GM10266 (cell line): ENCODE results near the gene COL19A1.
"Not testable (repeated sequence)": the region's sequence is repeated elsewhere in the genome, so short reads cannot be mapped to it uniquely, and the experiment has no call there.

Experiments
- DNase-seq: peaks from one replicate; pipeline ENCODE4 v3.0.0; 2012; ENCODE audit errors: extremely low spot score
- TF ChIP-seq, protein P1 (sequence below): IDR thresholded peaks from 2 replicates; pipeline ENCODE4 v1.5.1; 2012; ENCODE audit warnings: mild to moderate bottlenecking, low read depth; ENCODE audit not compliant: control insufficient read depth, insufficient read depth; ENCODE audit errors: missing control alignments

The COL19A1 gene

GRCh38 chr6:69948479-69949114 is 82.2 kb downstream of the COL19A1 start:
- TF ChIP-seq, protein P1, sequence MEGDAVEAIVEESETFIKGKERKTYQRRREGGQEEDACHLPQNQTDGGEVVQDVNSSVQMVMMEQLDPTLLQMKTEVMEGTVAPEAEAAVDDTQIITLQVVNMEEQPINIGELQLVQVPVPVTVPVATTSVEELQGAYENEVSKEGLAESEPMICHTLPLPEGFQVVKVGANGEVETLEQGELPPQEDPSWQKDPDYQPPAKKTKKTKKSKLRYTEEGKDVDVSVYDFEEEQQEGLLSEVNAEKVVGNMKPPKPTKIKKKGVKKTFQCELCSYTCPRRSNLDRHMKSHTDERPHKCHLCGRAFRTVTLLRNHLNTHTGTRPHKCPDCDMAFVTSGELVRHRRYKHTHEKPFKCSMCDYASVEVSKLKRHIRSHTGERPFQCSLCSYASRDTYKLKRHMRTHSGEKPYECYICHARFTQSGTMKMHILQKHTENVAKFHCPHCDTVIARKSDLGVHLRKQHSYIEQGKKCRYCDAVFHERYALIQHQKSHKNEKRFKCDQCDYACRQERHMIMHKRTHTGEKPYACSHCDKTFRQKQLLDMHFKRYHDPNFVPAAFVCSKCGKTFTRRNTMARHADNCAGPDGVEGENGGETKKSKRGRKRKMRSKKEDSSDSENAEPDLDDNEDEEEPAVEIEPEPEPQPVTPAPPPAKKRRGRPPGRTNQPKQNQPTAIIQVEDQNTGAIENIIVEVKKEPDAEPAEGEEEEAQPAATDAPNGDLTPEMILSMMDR = no peak

DNA sequence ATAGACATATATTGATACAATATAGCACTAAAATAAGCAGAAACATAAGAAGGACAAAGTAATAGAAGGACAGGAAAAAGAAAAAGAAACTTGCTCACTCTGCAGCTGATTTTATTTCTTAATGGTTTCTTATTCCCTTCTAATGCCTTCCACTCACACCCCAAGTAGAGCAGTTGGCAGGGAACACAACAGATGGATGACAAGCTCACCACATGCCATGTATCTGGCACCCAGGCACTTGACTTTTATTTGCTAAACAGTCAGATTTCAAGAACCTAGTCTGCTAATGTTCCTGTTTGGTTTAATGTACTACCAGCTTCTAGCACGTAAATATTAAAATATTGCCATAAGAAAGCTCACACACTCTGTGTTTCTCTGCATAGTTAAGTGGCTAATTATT is 87.1 kb downstream of the COL19A1 start:
- TF ChIP-seq, protein P1 = no peak
- DNase-seq = no peak

More at GRCh38 chr6:69948479-69949114, 82.2 kb downstream of the COL19A1 start:
- no peak for DNase-seq

- no peak for DNase-seq
- TF ChIP-seq, protein P1 = no peak
Observed at GRCh38 chr6:69954733-69955132, 88.4 kb downstream of the COL19A1 start.

- TF ChIP-seq, protein P1 = no peak
- DNase-seq = no peak
Observed at GRCh38 chr6:69957985-69958559, 91.7 kb downstream of the COL19A1 start.

- DNase-seq = no peak
- TF ChIP-seq, protein P1 = no peak
Observed at GRCh38 chr6:69958978-69959377, 92.6 kb downstream of the COL19A1 start.

GRCh38 chr6:69965974-69966373 is 99.6 kb downstream of the COL19A1 start:
- not testable (repeated sequence) for DNase-seq

DNA sequence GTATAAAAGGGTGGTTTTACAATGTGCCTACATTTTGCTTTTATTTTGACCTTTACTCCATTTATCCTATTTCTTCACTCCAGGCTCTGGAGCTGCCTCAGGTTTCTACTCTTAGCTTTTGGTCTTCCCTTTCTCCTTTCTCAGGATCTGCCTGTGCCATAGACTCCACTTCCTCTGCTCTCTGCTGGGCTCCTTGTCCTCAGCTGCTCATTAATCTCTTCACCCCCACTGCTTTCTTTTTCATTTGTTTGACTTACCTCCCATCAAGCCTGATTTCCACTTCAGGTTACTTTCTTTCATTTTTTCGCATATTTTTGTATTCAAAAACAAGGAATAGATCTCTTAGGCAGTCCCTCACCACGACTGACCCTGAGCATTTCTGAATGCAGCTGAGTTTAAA is 106.8 kb downstream of the COL19A1 start:
- TF ChIP-seq, protein P1 = no peak
- no peak for DNase-seq
